Cardiac fibroblast (primary cell): ENCODE data around the gene C11orf91.

Experiments used
- DNase-seq, 2 donors: peaks; one replicate each; pipeline versions ENCODE4 v3.0.0 to v3.0.0-alpha.2; 2010; ENCODE audit warnings: low read depth in 2 of 2
- H3K4me3 ChIP-seq, 2 donors: replicated peaks in 1 of 2; 1 replicate in 1 of 2; 2 replicates in 1 of 2; pipeline ENCODE4 v1.5.1; 2011; ENCODE audit warnings: low read depth in 2 of 2, low read length in 2 of 2, mild to moderate bottlenecking in 2 of 2, moderate library complexity in 1 of 2
- CTCF ChIP-seq: IDR thresholded peaks from one replicate; pipeline ENCODE4 v1.5.1; 2011; ENCODE audit warnings: low read depth, mild to moderate bottlenecking, low read length, inconsistent platforms

Gene C11orf91

GRCh38 chr11:33721984-33722383, 21.4 kb upstream of the C11orf91 start:
- TF ChIP-seq CTCF, result no peak
- no peak overlapping the region for H3K4me3 ChIP-seq
- no peak for DNase-seq

GRCh38 chr11:33721426-33721825, 20.8 kb upstream of the C11orf91 start:
- no peak overlapping the region for H3K4me3 ChIP-seq
- TF ChIP-seq CTCF, result no peak
- DNase-seq, result peak; percentile 48 to 82

- DNase-seq, result peak in 1 of 2 donors; percentile 7
- no peak overlapping the region for H3K4me3 ChIP-seq
- no peak for TF ChIP-seq CTCF
Observed at GRCh38 chr11:33719587-33719986, 19.0 kb upstream of the C11orf91 start.

- TF ChIP-seq CTCF, result no peak
- DNase-seq, result no peak
- H3K4me3 ChIP-seq, result no peak overlapping the region
Observed at GRCh38 chr11:33718440-33718839, 17.8 kb upstream of the C11orf91 start.

GRCh38 chr11:33716243-33716642, 15.6 kb upstream of the C11orf91 start:
- H3K4me3 ChIP-seq, result no peak overlapping the region
- DNase-seq, result peak; percentile 58 to 65
- TF ChIP-seq CTCF, result peak; percentile 36

GRCh38 chr11:33713856-33714398, 13.3 kb upstream of the C11orf91 start:
- TF ChIP-seq CTCF, result no peak
- H3K4me3 ChIP-seq, result no peak overlapping the region
- no peak for DNase-seq

- H3K4me3 ChIP-seq, result no peak overlapping the region
- no peak for TF ChIP-seq CTCF
- peak in 1 of 2 donors; percentile 52 for DNase-seq
Observed at GRCh38 chr11:33713151-33713855, 12.7 kb upstream of the C11orf91 start.
